Cortex of kidney (tissue), 1 donor: ENCODE data around the gene TMEM61.
"Not testable (repeated sequence)": the region's sequence is repeated elsewhere in the genome, so short reads cannot be mapped to it uniquely, and the experiment has no call there.

ENCODE experiments used
- DNase-seq: peaks from one replicate; lab custom pipeline; 2025; lab: John Stamatoyannopoulos, UW

TMEM61 gene

DNA sequence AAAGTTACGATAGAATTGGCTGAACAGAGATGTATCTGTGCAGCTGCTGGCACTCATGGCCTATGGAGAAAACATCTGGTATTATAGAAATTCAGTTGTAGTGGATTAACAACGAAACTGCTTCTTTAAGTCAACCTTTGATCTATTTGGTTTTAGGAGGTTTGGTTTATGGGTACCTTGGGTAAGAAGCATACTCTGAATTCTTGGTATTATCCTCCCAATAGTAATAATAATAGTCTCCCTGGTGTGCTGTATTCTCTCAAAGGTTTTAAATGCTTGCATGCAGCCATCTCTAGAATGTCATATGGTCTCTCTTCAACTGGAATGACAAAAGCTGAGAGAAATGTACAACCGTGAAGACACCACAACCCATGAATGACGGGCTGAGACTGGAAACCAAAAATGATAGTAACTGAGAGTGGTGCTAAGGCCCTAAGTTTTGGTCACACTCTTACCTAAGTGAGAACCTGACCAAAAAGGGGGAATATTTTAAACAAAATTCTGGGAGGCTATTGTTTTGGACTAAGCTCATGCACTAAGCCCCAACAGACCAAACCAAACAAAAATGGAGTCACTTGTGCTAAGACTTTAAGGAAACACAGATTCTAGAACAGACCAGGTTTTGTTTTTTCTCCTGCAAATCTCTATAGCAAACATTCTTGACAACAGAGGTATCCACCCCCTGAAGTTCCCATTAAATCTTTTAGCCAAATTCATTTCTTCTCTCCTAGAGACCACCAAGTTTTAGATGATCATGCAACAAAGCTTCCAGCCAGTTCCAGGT is 17.6 kb upstream of the TMEM61 start:
- no peak for DNase-seq

DNA sequence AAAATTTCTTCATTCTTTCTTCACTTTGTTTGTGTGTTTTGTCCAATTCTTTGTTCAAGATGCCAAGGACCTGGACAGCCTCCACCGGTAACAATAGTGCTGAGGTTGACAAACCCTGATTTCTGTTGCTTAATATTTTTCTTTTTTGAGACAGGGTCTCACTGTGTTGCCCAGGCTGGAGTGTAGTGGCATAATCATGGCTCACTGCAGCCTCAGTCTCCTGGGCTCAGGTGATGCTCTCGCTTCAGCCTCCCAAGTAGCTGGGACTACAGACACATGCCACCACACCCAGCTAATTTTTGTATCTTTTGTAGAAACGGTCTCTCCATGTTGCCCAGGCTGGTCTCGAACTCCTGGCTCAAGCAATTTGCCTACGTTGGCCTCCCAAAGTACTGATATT is 16.6 kb upstream of the TMEM61 start:
- DNase-seq, result not testable (repeated sequence)

- no peak for DNase-seq
Measured at GRCh38 chr1:54965624-54966340, 14.6 kb upstream of the TMEM61 start.

- no peak for DNase-seq
Measured at GRCh38 chr1:54967372-54967771, 13.1 kb upstream of the TMEM61 start.

DNA sequence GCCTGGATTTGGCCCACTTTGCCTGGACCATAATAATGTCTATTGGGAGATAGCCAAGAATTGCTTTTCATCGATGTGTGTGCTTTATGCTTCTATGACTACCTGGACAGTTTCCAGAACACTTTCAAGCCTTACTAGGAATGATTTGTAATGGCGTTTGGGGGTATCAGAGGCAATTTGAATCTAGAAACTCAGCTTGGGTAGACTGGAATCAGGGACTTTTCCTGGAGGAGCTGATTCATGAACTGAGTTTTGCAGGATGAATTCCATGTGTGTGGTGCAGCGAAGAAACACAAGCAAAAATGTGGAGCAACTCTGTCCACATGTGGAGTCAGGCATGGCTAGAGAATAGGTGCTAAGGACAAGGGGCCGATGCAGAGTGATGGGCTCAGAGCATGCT is 11.9 kb upstream of the TMEM61 start:
- DNase-seq, result no peak

DNA sequence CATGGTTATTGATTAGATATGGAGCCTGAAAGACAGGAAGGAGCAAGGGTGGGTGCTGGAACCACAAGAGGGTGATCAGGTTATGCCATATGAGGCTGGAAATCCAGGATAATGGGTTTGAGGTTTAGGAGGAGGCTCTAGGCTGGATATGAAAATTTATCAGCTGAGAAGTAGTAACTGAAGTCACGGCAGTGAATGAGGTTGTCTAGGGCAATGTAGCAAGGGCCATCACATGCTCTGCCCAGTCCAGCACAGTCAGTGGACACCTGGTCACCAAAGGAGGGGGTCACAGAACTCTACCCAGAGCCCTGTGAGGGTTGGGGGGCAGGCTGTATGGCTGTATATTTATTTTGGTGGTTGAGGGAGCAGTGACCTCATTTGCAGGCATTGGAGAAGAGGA is 10.5 kb upstream of the TMEM61 start:
- no peak for DNase-seq

DNA sequence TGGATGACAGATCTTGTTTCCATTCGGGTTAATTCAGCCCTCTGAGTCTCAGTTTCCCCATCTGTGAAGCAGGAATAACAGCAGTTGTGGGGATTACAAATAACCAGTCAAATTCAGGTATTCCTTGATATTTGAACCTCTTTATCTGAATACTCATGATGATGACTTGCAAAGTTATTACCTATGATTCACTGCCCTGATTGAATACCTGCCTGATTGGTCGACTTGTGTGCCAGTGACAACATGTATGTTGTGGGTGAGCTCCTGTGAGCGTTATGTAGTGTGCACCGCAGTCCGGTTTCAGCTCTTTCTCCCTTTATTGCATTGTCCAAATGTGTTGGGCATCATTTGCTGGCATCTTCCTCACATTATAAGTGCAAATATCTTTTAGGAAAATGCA is 9.5 kb upstream of the TMEM61 start:
- DNase-seq, result no peak

- no peak for DNase-seq
Measured at GRCh38 chr1:54971317-54971791, 9.1 kb upstream of the TMEM61 start.

DNA sequence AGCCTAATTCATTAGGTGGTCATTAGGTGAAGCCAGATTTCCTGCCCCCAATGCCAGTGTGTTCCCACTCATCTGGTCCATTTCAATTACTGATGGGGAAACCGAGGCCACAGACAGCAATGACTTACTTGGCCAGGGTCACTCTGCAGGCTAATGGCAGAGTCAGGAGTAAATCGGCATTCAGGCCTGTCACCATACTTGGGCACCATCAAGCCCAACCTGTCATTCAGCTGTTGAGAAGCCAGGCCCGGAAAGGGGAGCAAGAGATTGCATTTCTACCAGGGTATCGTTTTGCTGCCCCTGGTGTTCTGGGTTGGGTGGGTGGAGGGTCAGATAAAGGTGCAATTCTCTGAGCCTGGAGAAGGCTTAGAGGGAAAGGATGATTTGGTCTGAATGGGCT is 8.0 kb upstream of the TMEM61 start:
- DNase-seq, result no peak

- DNase-seq, result no peak
Measured at GRCh38 chr1:54973205-54973921, 7.1 kb upstream of the TMEM61 start.

DNA sequence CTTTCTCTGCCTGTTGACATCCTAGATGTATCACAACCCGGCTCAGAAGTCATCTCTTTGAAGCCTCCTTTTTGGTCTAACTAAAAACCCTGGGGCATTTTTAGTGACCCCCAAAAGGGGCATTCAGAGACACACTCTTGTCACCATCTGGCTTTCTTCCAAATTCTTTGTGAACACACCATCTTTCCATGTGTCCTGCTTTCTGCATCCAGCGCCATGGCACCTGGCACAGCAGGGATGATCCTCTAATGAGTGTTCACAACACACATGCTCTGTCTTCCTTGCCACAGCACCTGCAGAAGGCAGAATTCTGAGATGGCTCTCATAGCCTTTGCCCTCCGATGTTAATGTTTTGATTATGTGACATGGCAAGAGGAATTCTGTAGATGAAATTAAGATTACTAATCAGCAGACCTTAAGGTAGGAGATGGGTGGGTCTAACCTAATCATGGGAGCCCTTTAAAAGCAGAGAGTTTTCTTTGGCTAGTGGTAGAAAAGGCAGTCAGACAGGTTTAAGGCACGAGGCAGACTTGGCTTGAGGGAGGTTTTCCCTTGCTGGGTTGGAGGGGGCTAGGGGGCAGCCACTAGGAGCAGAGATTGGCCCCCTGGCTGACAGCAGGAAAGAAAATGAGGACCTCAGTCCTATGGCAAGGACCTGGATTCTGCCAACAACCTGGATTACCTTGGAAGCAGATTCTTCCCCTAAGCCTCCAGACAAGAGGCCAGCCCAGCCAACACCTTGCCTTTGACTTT is 4.9 kb upstream of the TMEM61 start:
- DNase-seq, result no peak

DNA sequence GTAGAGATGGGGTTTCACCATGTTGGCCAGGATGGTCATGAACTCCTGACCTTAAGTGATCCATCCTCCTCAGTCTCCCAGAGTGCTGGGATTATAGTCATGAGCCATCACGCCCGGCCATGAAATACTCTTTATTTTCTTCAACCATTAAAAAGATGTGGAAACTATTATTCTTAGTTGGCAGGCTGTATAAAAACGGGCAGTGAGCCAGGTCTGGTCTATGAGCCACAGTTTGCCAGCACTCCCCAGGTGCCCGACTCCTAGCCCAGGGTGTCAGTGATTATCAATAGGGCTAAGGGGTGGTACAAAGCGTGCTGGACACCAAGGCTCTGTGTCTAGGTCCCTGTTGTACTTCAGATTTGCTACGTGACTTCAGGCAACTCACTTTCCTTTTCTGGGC is 3.7 kb upstream of the TMEM61 start:
- DNase-seq, result no peak

DNA sequence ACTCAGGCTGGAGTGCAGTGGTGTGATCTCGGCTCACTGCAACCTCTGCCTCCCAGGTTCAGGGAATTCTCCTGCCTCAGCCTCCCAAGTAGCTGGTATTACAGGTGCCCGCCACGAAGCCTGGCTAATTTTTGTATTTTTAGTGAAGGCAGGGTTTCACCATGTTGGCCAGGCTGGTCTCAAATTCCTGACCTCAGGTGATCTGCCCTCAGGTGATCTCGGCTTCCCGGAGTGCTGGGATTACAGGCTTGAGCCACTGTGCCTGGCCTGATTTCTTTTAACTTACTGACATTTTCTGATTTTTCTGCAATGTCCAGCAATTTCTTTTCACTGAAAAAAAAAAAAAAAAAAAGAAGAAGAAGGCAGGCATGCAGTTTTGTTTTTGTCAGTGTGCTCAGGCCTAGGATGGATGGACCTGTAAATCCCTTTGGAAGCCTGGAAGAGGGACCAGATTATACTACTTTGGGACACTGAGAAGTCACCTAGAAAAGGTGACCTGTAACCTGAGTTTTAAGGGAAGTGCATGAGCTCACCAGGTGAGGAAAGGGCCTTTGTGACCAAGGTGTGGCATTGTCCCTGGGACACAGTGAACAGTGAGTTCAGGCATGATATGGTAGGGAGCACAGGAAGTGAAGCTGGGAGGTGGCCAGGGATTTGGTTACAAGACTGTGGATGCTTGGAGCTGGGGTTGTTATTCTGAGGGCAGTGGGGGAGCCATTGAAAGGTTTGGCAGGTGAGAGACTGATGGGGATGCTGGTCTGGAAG is 2.7 kb upstream of the TMEM61 start:
- DNase-seq, result no peak

GRCh38 chr1:54978528-54979326 is 1.7 kb upstream of the TMEM61 start:
- no peak for DNase-seq

DNA sequence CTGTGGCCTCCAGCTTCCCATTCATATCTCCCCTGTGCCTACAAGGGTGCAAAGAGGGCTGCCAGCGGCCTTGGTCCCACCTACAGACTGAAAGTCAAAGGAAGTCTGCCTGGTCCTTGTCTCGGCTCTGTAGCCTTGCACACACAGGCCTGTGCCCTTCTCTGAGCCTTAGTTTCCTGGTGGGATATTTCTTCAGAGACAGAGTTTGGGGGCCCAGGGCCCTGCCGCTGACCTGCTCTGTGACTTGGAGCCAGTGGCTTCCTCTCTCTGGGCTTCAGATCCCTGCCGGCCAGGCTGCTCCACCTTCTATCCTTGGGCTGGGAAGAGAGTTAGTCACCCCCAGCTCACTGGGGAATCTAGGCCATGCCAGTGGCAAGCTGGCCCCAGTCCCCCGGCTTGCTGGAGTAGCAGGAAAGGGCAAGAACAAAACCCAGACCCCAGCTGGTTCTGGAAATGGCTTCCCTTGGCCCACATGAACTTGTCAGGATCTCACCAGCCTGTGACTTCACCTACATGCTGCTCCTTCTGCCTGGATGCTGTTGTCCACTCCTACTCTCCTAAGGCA is 1.0 kb upstream of the TMEM61 start:
- DNase-seq, result no peak

- no peak for DNase-seq
Measured at GRCh38 chr1:54980046-54980527, 341 bp upstream of the TMEM61 start.

DNA sequence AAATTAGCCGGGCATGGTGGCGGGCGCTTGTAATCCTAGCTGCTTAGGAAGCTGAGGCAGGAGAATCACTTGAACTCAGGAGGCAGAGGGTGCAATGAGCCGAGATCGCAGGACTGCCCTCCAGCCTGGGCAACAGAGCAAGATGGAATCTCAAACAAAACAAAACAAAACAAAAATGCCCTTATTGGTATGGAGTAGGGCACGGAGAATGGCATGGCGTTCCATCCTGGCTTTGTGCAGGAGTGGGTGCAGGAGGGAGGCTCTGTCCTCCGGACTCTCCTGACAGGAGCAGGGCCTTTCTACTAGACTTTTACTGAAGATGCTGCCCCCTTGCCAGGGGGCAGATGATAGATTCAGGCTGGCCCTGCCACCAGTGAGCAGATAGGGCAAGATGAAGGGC is 1.0 kb downstream of the TMEM61 start:
- DNase-seq, result no peak

- DNase-seq, result no peak
Measured at GRCh38 chr1:54982739-54983138, 2.3 kb downstream of the TMEM61 start.

DNA sequence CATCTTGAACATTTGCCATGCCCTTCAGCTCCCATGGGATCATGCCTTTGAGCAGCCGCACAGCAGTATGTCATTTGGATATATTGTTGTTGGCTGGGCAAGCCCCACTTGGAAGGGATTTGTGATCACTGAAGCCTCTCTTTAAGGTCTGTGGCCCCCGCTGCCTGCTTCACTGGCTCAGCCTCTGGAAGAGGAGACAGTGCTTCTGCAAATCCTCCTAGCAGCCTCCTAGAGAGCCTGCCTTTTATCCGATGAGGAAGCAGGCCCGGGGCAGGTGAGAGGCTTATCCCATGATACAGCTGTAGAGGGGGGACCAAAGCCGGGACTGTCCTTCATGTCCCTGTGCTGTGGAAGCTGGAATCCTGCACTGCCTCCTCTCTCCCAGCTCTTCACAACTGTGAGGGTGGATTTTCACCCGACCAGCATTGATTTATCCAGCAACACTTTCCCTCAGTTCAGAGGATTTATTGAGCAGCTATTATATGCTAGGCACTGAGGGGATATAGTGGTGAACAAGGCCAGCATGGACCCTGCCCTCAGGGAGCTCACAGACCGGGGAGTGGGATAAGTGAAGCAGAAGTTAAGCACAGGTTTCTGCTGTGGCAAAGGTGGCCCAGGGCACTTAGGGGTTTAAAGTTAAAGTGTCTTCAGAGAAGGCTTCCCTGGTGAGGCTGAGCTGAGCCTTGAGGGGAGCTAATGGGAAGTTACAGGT is 3.9 kb downstream of the TMEM61 start:
- DNase-seq, result no peak
